ENCODE results near the gene LTB4R2.

DNA sequence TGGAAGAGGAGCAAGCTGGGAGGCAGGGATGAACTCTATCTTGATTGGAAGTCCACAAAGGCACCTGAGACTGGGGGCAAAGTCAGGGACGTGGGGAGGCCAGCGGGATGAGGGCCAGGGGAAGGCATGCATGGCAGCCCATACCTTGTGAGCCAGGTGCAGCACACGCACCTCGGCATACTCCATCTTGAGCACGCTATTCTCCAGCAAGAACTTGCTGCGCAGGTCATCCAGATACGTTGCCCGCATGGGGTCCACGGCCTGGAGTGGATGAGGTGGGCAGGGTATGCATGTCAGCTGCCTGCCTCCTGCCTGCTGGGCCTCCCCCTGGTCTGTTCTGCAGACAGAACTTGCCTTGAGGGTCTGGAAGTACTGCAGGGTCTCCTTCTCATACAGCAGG, 42.4 kb upstream of the LTB4R2 start:
- TF ChIP-seq, protein P1, sequence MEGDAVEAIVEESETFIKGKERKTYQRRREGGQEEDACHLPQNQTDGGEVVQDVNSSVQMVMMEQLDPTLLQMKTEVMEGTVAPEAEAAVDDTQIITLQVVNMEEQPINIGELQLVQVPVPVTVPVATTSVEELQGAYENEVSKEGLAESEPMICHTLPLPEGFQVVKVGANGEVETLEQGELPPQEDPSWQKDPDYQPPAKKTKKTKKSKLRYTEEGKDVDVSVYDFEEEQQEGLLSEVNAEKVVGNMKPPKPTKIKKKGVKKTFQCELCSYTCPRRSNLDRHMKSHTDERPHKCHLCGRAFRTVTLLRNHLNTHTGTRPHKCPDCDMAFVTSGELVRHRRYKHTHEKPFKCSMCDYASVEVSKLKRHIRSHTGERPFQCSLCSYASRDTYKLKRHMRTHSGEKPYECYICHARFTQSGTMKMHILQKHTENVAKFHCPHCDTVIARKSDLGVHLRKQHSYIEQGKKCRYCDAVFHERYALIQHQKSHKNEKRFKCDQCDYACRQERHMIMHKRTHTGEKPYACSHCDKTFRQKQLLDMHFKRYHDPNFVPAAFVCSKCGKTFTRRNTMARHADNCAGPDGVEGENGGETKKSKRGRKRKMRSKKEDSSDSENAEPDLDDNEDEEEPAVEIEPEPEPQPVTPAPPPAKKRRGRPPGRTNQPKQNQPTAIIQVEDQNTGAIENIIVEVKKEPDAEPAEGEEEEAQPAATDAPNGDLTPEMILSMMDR (IDR thresholded peaks at IDR 0.05): no peak
- TF ChIP-seq POLR2A (IDR thresholded peaks at IDR 0.05): no peak

All from right lobe of liver (tissue), 4 donors.